Mesothelial cell of epicardium (in vitro differentiated cells): ENCODE data around the gene JPT2. TPM values are rescaled to one million over a fixed set of nuclear protein-coding genes. Genes with fewer than 3 reads are reported as not detected.

Experiments used
- DNase-seq, 2 experiments: peaks; one replicate each; pipeline ENCODE4 v3.0.0; 2021; ENCODE audit warnings: low spot score in 2 of 2; ENCODE audit not compliant: unreplicated experiment in 2 of 2
- H3K27ac Mint-ChIP-seq: 2 replicates; pipeline ENCODE4 v1.8.0; 2021; ENCODE audit warnings: mixed read lengths
- H3K27me3 Mint-ChIP-seq: 2 replicates; pipeline ENCODE4 v1.8.0; 2021; ENCODE audit warnings: low read depth, mixed read lengths
- H3K36me3 Mint-ChIP-seq: 2 replicates; pipeline ENCODE4 v1.8.0; 2021; ENCODE audit warnings: mixed read lengths
- H3K4me1 Mint-ChIP-seq: 2 replicates; pipeline ENCODE4 v1.8.0; 2021; ENCODE audit warnings: mixed read lengths
- H3K4me3 Mint-ChIP-seq: 2 replicates; pipeline ENCODE4 v1.8.0; 2021; ENCODE audit warnings: mild to moderate bottlenecking, moderate library complexity, mixed read lengths
- H3K9me3 Mint-ChIP-seq: 2 replicates; pipeline ENCODE4 v1.8.0; 2021; ENCODE audit warnings: mixed read lengths
- total RNA-seq: library from RNA; stranded (reverse); gene quantifications from 3 replicates; pipeline ENCODE4 v1.2.1, GENCODE V29; 2021
- TF ChIP-seq, protein P1 (sequence below): fragments of 200-600 bp; sonication (generic); IDR thresholded peaks from one replicate; pipeline ENCODE4 v1.5.0; 2021; ENCODE audit warnings: antibody characterized with exemption; ENCODE audit not compliant: unreplicated experiment

JPT2 gene
- total RNA-seq, 1 donor from 2014 or later, result 72.9 TPM

- peak overlapping the region; percentile 83 for H3K27ac Mint-ChIP-seq
- TF ChIP-seq, protein P1, sequence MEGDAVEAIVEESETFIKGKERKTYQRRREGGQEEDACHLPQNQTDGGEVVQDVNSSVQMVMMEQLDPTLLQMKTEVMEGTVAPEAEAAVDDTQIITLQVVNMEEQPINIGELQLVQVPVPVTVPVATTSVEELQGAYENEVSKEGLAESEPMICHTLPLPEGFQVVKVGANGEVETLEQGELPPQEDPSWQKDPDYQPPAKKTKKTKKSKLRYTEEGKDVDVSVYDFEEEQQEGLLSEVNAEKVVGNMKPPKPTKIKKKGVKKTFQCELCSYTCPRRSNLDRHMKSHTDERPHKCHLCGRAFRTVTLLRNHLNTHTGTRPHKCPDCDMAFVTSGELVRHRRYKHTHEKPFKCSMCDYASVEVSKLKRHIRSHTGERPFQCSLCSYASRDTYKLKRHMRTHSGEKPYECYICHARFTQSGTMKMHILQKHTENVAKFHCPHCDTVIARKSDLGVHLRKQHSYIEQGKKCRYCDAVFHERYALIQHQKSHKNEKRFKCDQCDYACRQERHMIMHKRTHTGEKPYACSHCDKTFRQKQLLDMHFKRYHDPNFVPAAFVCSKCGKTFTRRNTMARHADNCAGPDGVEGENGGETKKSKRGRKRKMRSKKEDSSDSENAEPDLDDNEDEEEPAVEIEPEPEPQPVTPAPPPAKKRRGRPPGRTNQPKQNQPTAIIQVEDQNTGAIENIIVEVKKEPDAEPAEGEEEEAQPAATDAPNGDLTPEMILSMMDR, result no peak
These were observed 38.2 kb upstream of the JPT2 start for GRCh38 chr16:1639860-1640259.

GRCh38 chr16:1640261-1640941 lies 37.7 kb upstream of the JPT2 start:
- Mint-ChIP-seq H3K4me1 (peaks cover 2% of the 10 kb centered on the region), H3K27me3 (no peaks in the 10 kb centered on the region), H3K9me3 (no peaks in the 10 kb centered on the region), H3K36me3 (peaks cover 53% of the 10 kb centered on the region), H3K27ac (peak overlapping the region; percentile 83), H3K4me3 (no peak overlapping the region)
- no peak for DNase-seq
- TF ChIP-seq, protein P1, result no peak

More at GRCh38 chr16:1639860-1640259, 38.2 kb upstream of the JPT2 start:
- peaks cover 52% of the 10 kb centered on the region for H3K36me3 Mint-ChIP-seq
- H3K4me1 Mint-ChIP-seq, result peaks cover 2% of the 10 kb centered on the region
- no peaks in the 10 kb centered on the region for H3K27me3 Mint-ChIP-seq
- DNase-seq, result no peak
- no peaks in the 10 kb centered on the region for H3K9me3 Mint-ChIP-seq
- no peak overlapping the region for H3K4me3 Mint-ChIP-seq

DNA sequence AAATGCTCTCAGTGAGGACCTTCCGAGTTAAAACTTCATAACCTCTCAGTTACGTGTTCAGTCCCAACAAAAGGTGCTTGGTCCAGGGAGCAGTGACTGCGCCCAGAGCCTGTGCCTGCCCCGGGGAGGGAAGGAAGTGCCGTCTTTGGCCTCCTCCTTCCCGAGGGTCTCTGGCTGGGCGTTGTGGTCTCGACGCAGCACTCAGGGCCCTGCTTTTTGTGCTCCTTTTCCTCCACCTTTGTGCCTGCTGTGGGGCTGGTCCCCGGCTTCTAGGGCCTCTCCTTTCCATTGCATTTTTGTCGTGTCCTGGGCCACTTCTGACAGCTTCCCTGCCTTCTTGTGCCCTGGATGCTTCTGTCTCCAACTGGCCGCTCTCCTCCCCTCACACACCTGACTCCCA lies 36.8 kb upstream of the JPT2 start:
- Mint-ChIP-seq H3K4me3 (no peak overlapping the region), H3K27me3 (no peaks in the 10 kb centered on the region), H3K36me3 (peaks cover 56% of the 10 kb centered on the region), H3K4me1 (peaks cover 2% of the 10 kb centered on the region), H3K9me3 (no peaks in the 10 kb centered on the region), H3K27ac (no peak overlapping the region)
- TF ChIP-seq, protein P1, result no peak
- no peak for DNase-seq

GRCh38 chr16:1642148-1642547 lies 35.9 kb upstream of the JPT2 start:
- Mint-ChIP-seq H3K27me3 (no peaks in the 10 kb centered on the region), H3K9me3 (no peaks in the 10 kb centered on the region), H3K4me3 (no peak overlapping the region), H3K27ac (no peak overlapping the region), H3K36me3 (peaks cover 62% of the 10 kb centered on the region), H3K4me1 (peaks cover 2% of the 10 kb centered on the region)
- no peak for DNase-seq
- TF ChIP-seq, protein P1, result no peak

GRCh38 chr16:1642753-1643152 lies 35.3 kb upstream of the JPT2 start:
- Mint-ChIP-seq H3K4me1 (peaks cover 2% of the 10 kb centered on the region), H3K4me3 (no peak overlapping the region), H3K27ac (no peak overlapping the region), H3K9me3 (no peaks in the 10 kb centered on the region), H3K36me3 (peaks cover 64% of the 10 kb centered on the region), H3K27me3 (no peaks in the 10 kb centered on the region)
- TF ChIP-seq, protein P1, result no peak
- DNase-seq, result no peak
